Right kidney (tissue), 9 donors: ENCODE data around the gene PTPN23.
"Not testable (repeated sequence)": the region's sequence is repeated elsewhere in the genome, so short reads cannot be mapped to it uniquely, and the experiment has no call there.

Experiments used
- DNase-seq: peaks from one replicate; pipeline ENCODE4 v3.0.0-alpha.2; 2016
- long read RNA-seq, 8 donors: transcript quantifications; one replicate each; lab custom pipeline, GENCODE V29; 2026

The PTPN23 gene
- long read RNA-seq, donor 1, partial matches to known transcripts, result 0 of 2 reads
- long read RNA-seq, donor 1, other reads (novel, unspliced or antisense), result 0 of 2 reads
- long read RNA-seq, donor 2, result 0 reads
- long read RNA-seq, donor 3, partial matches to known transcripts, result 7 of 8 reads
- long read RNA-seq, donor 3, other reads (novel, unspliced or antisense), result 0 of 8 reads
- long read RNA-seq, donor 4, partial matches to known transcripts, result 26 of 30 reads
- long read RNA-seq, donor 4, other reads (novel, unspliced or antisense), result 0 of 30 reads
- long read RNA-seq, donor 5, partial matches to known transcripts, result 7 of 9 reads
- long read RNA-seq, donor 5, other reads (novel, unspliced or antisense), result 0 of 9 reads
- long read RNA-seq, donor 6, partial matches to known transcripts, result 31 of 35 reads
- long read RNA-seq, donor 6, other reads (novel, unspliced or antisense), result 0 of 35 reads
- long read RNA-seq, donor 7, partial matches to known transcripts, result 114 of 117 reads
- long read RNA-seq, donor 7, other reads (novel, unspliced or antisense), result 0 of 117 reads
- long read RNA-seq, donor 8, partial matches to known transcripts, result 8 of 8 reads
- long read RNA-seq, donor 8, other reads (novel, unspliced or antisense), result 0 of 8 reads

- DNase-seq, result peak; percentile 99
Observed at GRCh38 chr3:47380601-47381316, at the start of gene PTPN23. Gene PTPN23 (plus strand): TSS chr3:47381021. CDS start chr3:47381097, 76 bp downstream.

GRCh38 chr3:47333907-47334306 is 46.9 kb upstream of the PTPN23 start:
- DNase-seq, result no peak

- DNase-seq, result no peak
Observed at GRCh38 chr3:47337656-47338055, 43.2 kb upstream of the PTPN23 start.

- no peak for DNase-seq
Observed at GRCh38 chr3:47339951-47340350, 40.9 kb upstream of the PTPN23 start.

GRCh38 chr3:47340866-47341265 is 40.0 kb upstream of the PTPN23 start:
- DNase-seq, result no peak

GRCh38 chr3:47342151-47342550 is 38.7 kb upstream of the PTPN23 start:
- no peak for DNase-seq

- no peak for DNase-seq
Observed at GRCh38 chr3:47342812-47343211, 38.0 kb upstream of the PTPN23 start.

GRCh38 chr3:47343471-47343971 is 37.3 kb upstream of the PTPN23 start:
- no peak for DNase-seq

- DNase-seq, result no peak
Observed at GRCh38 chr3:47344971-47345370, 35.9 kb upstream of the PTPN23 start.

GRCh38 chr3:47347217-47347801 is 33.5 kb upstream of the PTPN23 start:
- DNase-seq, result no peak

GRCh38 chr3:47348411-47349154 is 32.2 kb upstream of the PTPN23 start:
- no peak for DNase-seq

GRCh38 chr3:47355010-47355409 is 25.8 kb upstream of the PTPN23 start:
- no peak for DNase-seq

- no peak for DNase-seq
Observed at GRCh38 chr3:47356201-47356600, 24.6 kb upstream of the PTPN23 start.

- DNase-seq, result no peak
Observed at GRCh38 chr3:47359323-47359722, 21.5 kb upstream of the PTPN23 start.

GRCh38 chr3:47360110-47360517 is 20.7 kb upstream of the PTPN23 start:
- not testable (repeated sequence) for DNase-seq

GRCh38 chr3:47362701-47363100 is 18.1 kb upstream of the PTPN23 start:
- no peak for DNase-seq

GRCh38 chr3:47365213-47366153 is 15.3 kb upstream of the PTPN23 start:
- DNase-seq, result no peak

- DNase-seq, result no peak
Observed at GRCh38 chr3:47366833-47367232, 14.0 kb upstream of the PTPN23 start.

GRCh38 chr3:47367631-47368030 is 13.2 kb upstream of the PTPN23 start:
- no peak for DNase-seq

GRCh38 chr3:47370020-47370419 is 10.8 kb upstream of the PTPN23 start:
- not testable (repeated sequence) for DNase-seq
